VCaP (cell line): ENCODE data around the gene RBAK.
"Not testable (repeated sequence)": the region's sequence is repeated elsewhere in the genome, so short reads cannot be mapped to it uniquely, and the experiment has no call there.

Source experiments
- H3K27ac ChIP-seq: fragments of 450-650 bp; 2 replicates; pipeline ENCODE4 v1.5.1; 2017
- TF ChIP-seq, protein P1 (sequence below): fragments of 450-650 bp; conservative IDR thresholded peaks from 2 replicates; pipeline ENCODE4 v1.5.1; 2017; ENCODE audit warnings: mild to moderate bottlenecking, moderate library complexity

Gene RBAK

DNA sequence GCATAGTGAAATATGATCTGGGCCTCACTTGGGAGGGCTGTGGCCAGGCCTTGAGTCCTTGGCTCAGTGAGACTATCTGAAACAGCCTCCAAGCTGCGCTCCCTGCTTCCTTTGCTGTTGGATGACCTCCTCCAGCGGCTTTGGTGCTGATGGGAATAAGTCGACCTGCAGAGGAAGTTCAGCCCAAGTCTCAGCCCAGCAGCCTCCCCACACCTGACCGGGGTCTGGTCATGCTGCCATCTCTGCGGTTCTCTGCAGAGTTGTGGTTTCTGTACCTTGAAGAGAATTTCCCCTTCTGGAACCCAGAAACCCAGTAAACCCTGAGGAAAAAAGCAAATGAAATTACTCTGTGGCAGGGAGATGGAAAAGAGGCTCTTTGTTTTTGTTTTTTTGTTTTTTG is 4.6 kb upstream of the RBAK start:
- TF ChIP-seq, protein P1, sequence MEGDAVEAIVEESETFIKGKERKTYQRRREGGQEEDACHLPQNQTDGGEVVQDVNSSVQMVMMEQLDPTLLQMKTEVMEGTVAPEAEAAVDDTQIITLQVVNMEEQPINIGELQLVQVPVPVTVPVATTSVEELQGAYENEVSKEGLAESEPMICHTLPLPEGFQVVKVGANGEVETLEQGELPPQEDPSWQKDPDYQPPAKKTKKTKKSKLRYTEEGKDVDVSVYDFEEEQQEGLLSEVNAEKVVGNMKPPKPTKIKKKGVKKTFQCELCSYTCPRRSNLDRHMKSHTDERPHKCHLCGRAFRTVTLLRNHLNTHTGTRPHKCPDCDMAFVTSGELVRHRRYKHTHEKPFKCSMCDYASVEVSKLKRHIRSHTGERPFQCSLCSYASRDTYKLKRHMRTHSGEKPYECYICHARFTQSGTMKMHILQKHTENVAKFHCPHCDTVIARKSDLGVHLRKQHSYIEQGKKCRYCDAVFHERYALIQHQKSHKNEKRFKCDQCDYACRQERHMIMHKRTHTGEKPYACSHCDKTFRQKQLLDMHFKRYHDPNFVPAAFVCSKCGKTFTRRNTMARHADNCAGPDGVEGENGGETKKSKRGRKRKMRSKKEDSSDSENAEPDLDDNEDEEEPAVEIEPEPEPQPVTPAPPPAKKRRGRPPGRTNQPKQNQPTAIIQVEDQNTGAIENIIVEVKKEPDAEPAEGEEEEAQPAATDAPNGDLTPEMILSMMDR = no peak
- H3K27ac ChIP-seq = no peak overlapping the region

DNA sequence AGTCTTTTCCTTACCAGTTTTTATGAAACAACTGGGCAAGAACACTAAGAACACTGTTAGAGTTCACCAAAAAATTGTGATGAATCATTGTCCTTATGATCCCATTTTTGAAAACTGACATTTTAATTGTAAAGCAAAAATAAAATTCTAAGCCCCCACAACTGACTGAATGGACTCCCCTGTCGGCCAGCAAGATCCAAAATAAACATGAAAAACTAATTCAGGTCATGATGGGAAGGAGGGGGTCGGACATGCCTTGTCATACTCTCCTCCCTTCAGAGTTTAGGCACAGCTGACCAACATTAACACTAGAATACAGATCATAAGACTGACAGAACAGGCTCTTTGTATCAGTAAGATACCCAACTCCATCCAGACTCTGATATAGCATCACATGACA is 2.0 kb upstream of the RBAK start:
- no peak overlapping the region for H3K27ac ChIP-seq
- TF ChIP-seq, protein P1 = no peak

DNA sequence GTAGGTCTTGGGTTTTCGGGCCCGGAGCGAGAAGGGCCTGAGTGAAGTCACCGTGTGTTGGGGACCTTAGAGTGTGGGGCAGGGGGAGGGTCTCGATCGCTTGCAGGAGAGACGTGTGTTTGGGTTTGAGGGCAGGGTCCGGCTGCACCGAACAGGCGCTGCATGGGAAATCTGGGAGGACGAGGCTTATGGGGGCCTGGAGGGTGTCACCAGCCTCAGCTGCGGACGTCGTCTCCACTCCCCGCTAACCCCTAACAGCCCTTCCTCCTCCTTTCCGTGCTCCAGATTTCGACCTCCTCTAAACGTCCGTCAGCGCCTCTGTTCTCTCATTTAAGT is 705 bp downstream of the RBAK start:
- peak overlapping the region; percentile 69 for H3K27ac ChIP-seq

DNA sequence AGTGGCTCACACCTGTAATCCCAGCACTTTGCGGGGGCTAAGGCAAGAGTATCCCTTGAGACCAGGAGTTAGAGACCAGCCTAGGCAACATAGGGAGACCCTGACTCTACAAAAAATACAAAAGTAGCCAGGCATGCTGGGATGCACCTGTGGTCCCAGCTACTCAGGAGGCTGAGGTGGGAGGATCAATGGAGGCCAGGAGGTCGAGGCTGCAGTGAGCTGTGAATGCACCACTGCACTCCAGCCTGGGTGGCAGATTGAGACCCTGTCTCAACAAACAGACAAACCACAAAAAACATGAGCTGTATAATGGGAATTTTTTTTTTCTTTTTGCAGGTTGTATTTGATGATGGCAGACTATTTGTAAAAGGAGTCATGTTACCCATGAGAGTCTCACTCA is 1.5 kb downstream of the RBAK start:
- H3K27ac ChIP-seq = not testable (repeated sequence)

DNA sequence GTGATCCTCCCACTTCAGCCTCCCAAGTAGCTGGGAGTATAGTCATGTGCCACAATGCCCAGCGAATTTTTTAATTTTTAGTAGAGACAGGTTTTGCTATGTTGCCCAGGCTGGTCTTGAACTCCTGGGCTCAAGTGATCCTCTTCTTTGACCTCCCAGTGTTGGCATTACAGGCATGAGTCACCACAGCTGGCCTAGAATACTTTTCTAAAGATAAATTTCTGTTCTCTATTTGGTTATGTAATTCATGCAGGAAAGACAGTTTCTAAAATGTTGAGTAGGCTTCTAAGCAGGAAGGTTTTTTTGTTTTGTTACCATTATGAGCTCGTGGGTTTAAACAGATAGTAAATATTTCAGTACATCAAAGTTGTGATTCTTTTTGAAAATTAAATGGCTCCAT is 5.0 kb downstream of the RBAK start:
- no peak overlapping the region for H3K27ac ChIP-seq
- TF ChIP-seq, protein P1 = no peak

DNA sequence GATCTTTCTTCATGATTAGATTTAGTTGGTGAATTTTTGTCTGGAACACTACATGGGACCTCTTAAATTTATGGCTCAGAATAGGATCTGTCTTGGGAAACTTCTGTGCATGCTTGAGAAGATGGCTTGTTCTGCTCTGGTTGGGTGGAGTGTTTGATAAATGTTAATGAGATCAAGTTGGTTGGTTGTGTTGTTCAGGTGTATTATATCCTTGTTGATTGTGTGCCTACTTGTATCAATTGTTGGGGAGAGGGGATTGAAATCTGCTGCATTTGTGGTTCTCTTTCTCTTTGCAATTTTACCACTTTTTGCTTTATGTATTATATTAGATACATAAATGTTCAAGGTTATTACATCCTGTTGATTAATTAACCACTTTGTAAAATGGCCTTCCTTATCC is 6.1 kb downstream of the RBAK start:
- H3K27ac ChIP-seq = not testable (repeated sequence)

DNA sequence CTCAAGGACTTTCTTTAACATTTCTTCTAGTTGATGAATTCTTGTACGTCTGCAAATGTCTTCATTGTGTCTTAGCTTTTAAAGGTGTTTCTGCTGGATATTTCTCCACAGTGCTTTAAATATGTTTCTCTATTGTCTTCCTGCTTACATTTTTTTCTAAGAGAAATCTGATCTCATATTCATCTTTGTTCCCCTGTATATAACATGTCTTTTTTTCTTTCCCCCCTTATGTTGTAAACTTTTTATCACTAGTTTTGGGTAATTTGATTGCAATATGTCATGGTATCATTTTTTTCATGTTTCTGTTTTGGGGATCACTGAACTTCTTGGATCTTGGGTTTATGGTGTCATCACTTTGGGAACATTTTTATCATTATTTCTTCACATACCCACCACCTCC is 7.5 kb downstream of the RBAK start:
- TF ChIP-seq, protein P1 = no peak
- no peak overlapping the region for H3K27ac ChIP-seq

DNA sequence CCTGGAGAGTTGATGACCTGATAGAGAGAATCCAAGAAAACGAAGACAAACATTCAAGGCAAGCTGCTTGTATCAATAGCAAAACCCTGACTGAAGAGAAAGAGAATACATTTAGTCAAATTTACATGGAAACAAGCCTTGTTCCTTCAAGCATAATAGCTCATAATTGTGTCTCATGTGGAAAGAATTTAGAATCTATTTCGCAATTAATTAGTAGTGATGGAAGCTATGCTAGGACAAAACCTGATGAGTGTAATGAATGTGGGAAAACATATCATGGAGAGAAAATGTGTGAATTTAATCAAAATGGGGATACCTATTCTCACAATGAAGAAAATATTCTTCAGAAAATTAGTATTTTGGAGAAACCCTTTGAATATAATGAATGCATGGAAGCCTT is 18.0 kb downstream of the RBAK start:
- TF ChIP-seq, protein P1 = no peak
- H3K27ac ChIP-seq = no peak overlapping the region

DNA sequence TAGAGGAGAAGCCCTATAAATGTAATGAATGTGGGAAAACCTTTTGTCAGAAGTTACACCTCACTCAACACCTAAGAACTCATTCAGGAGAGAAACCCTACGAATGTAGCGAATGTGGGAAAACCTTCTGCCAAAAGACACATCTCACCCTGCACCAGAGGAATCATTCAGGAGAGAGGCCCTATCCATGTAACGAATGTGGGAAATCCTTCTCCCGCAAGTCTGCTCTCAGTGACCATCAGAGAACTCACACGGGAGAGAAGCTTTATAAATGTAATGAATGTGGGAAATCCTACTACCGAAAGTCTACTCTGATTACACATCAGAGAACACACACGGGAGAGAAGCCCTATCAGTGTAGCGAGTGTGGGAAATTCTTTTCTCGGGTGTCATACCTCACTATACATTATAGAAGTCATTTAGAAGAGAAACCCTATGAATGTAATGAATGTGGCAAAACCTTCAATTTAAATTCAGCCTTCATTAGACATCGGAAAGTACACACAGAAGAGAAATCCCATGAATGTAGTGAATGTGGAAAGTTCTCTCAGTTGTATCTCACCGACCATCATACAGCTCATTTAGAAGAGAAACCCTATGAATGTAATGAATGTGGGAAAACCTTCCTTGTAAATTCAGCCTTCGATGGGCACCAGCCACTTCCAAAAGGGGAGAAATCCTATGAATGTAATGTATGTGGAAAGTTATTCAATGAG is 18.9 kb downstream of the RBAK start:
- no peak overlapping the region for H3K27ac ChIP-seq
- TF ChIP-seq, protein P1 = no peak
